ENCODE results near the gene UBE2J2. TPM values are rescaled to one million over a fixed set of nuclear protein-coding genes. Genes with fewer than 3 reads are reported as not detected.

The UBE2J2 gene
- total RNA-seq, 1 donor from 2014 or later: 56.5 TPM

DNA sequence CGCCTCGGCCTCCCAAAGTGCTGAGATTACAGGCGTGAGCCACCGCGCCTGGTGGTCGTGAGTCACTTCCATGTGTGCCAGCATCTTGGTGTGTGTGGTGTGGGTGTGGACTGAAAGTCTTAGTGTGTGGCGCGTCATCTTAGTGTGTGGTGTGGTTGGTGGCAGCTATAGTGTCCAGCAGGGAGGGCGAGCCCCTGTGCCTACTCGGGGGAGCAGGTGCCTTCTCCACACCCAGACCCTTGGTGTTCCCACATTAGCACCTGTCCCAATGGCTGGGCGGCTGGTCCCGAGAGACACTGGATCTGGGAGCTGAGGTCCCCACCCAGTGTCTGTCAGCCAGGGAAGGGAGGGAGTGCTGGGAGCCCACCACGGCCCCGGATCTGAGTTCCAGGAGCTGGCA is 9.3 kb upstream of the UBE2J2 start:
- no peak for DNase-seq (ENCODE audit: low spot score)

DNA sequence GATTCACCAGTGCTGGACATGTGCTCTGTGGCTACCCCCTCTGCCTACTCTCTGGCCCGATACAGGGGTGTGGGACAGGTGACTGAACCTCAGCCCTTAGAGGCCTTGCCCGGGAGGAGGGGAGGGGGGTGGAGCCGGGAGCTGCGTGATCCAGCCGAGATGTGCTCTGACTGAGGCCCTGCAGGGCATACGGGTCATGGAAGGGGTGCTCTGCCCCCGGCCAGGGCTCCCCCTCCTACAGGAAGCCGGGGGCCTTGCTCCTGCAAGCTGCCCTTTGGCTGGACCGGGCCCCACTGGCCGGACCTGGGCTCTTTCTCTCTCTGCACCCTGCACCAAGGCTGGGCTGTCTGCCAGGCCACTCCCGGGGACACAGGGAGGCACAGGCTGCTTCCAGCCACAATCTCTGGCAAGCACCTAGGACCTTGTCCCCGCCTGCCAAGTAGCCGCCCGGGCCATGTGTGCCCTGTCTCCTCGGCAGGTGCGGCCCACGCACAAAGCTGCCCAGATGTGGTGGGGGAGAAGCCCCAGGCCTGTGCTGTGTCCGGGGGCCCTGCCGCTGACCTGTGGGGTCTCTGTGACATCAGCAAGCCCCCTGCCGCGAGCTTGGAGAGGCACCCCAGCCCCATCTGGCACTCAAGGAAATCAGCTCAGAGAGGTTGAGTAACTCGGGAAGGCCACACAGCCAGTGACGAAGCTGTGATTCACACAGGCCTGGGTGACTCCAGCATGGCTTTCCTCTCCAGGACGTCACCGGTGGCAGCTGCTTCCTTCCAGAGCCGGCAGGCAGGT is 8.1 kb upstream of the UBE2J2 start:
- no peak for DNase-seq (ENCODE audit: low spot score)

DNA sequence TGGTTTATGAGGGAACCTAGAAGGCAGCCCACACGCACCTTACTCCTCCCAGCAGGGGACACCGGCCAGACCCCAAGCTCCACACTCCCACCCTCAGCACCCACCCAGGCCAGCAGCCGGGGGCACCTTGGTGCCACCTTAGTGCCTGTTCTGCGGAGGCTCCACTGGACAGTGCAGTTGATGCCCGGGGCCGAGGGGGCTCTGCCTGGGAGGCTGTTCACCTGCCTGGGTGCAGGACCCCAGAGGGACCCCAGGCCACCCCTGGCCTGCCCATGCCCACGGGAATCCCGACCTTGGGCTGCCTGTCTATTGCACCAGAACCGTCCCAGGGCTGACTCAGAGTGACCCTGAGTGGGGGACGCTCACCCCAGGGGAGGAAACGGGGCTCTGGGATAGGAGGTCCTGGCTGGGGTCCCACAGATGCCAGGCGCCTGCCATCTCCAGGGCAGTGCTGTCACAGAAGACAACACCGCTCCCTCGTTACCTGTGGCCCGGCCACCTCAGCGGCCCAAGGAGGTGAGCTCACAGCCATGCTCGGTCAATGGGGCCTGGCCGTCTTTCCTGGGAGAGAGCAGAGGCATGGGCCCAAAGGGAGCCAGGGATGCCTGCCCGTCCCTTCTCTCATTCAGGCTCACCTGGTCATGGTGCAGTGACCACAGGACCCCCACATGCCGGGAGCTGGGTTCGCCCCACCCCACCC is 7.3 kb upstream of the UBE2J2 start:
- no peak for DNase-seq (ENCODE audit: low spot score)

DNA sequence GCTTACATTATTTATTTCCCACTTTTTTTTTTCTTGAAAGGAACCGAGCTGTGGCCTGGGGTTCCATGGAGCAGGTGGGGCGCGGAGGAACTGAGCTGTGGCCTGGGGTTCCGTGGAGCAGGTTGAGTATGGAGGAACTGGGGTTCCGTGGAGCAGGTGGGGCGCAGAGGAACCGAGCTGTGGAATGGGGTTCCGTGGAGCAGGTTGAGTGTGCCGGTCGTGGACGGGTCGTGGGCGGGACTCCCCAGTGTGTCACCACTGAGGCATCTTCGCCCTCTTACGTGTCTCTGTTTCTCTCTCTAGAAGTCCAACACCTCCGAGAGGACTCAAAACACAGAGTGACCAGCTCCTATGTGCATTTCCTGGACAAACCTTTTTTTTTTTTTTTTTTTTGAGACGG is 5.4 kb upstream of the UBE2J2 start:
- no peak for DNase-seq (ENCODE audit: low spot score)

DNA sequence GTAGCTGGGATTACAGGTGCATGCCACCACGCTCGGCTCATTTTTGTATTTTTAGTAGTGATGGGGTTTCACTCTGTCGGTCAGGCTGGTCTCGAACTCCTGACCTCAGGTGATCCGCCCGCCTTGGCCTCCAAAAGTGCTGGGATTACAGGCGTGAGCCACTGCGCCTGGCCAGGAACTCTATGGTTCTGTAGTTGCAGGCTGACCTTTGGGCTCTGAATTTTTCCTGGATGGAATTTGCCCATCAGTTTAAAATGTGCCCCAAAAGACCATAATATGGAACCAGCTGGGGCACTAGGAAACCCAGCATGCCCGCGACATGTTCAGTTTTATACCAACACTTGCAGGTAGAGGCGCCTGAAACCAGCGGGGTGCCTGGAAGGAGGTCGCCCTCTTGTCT is 5.0 kb upstream of the UBE2J2 start:
- no peak for DNase-seq (ENCODE audit: low spot score)

DNA sequence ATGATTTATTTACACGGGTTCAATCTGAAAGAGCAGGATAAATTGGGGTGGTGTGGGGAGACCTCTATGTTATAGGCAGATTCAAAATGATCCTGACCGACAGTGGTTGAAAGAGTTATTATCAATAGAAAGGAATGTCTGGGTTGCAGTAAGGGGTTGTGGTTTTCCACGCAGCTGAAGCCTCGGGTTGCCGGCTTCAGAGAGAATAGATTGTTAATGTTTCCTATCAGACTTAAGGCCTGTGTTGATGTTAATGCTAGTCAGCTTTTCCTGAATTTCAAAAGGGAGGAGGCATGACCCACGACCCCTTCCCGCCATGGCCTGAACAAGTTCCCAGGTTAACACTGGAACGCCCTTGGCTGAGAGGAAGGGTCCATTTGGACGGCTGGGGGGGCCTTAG is 2.2 kb upstream of the UBE2J2 start:
- DNase-seq (ENCODE audit: low spot score): no peak

DNA sequence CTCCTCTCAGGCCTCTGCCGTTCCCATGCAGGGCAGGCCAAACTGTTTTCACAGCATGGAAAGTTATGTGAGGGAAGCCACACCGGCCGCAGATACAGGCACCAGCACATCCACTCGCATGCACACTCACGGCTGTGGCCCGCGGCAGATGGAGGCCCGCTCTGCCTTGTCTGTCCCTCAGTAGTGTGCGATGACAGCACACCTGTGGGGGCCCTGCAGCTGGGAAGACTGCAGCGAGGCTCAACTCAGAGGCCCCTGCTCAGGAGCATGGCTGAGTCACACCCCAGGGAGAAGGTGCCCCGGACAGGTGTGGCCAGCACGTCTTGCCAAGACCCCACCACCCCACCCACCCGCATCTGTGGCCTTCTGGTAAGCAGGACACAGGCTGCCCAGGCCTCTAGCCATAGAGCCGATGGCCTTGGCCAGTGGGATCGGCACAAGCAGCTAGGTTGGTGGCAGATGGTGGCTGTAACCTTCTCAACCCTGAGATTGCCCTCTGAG is 1.3 kb upstream of the UBE2J2 start:
- DNase-seq (ENCODE audit: low spot score): no peak

DNA sequence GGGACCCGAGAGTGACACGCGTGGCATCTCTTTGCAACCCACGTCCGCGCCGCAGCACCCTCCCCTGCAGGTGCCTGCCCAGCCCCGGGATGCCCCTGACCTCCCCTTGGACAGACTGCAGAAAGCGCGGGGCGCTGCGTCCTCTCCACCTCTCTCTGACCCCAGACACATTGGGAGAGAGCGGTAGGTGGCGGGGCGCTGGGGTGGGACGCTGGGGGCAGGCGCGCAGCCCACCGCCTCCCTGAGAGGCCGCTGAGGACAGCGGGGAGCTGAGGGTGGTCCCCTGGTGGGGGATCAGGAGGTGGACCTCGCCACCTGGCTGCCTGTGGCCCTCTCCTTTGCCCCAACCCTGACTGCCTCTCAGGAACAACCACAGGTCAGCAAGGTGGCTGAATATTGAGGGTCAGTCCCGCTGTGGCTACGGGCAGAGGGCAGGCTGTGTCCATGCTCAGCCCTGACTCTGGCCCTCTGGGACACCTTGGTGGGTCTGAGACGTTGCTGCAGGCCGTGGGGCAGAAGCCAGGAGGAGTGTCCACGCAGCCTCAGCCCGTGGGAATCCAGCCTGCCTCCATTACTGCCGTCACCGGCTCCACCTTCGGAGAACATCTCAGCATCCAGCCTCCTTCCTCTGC is 761 bp upstream of the UBE2J2 start:
- DNase-seq (ENCODE audit: low spot score): no peak

DNA sequence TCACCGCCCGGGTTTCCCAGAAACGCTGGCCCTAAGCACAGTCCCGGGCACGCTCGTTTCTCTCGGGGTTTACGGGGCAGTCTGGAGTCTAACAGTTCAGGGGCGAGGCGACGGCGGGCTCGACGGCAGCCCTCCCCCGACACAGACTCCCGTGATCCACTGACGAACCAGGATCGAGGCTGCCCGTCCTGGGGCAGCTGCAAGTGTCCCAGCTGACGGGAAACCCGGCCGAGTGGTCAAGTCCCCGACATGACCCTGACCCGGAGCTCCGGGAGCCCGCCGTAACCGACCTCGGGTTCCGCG is 494 bp downstream of the UBE2J2 start:
- no peak for DNase-seq (ENCODE audit: low spot score)

DNA sequence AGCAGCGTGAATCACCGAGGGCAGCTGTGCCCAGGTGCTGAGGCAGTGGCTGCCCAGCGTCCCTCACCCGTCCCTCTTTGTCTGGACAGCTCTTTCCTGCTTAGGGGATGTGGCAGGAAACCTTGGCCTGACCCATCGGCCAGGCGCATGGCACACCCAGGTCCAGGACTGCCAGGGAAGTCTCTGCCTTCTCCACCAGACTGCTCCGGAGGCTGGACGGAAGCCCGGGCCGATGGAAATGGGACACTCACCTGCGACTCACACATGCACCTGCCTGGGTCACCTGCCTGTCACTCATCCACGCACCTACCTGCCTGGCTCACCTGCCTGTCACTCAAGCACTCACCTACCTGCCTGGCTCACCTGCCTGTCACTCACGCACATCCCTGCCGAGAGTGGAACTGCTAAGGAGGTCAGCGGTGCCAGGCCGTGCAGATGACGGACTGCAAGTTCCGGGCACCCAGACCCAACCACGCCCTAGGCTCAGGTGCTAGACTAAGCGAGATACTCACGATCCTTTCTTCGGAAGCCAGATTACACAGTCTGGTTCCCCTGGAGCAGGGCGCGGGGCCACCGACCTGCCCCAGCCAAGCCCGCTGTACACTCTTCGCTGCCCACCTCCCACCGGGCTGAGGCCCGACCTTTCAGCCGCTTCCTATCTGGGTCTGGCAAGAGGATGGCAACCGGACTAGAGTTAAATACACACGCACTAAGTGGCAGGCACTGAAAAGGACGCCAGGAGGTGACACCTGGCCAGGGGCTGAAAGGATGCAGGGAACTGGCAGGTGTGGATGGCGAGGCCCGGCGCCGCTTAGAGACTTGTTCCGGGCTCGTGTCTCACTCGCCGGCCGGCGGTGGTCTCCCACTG is 1.1 kb downstream of the UBE2J2 start:
- no peak for DNase-seq (ENCODE audit: low spot score)

DNA sequence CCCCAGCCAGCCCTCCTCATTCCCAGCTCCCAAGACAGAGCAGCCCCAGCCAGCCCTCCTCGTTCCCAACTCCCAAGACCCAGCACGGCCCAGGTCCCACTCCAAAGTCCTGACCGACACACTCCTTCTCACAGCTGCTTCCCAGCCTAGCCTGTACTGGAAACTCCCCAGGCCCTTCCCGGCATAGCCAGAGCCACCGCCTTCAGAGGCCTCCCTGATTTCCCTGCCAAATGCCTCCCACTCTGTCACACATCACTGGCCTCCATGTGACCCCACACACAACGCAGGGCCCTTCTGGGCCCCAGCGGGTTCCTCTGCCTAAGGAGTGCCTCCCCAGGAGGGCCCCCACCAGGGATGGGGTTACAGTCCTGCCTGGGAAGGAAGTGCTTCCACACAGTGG is 2.8 kb downstream of the UBE2J2 start:
- DNase-seq (ENCODE audit: low spot score): no peak

DNA sequence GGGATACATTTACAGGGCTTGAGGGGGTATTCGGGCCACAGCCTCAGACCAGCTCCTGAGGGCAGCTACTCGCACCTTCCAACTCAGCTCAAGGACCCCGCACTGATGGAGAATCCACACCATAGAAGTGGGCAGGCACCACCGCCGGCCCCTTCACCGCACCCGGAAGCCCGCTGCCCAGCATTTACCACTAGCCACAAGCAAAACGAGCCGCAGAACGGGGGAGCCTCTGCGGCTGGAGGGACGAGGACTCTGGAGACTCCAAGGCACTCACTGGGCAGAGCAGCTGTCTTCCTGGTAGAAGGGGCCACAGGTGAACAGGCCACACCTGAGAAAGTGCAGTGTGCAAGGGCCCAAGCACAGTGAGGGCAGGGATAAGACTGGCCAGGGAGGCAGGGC is 5.4 kb downstream of the UBE2J2 start:
- DNase-seq (ENCODE audit: low spot score): no peak

DNA sequence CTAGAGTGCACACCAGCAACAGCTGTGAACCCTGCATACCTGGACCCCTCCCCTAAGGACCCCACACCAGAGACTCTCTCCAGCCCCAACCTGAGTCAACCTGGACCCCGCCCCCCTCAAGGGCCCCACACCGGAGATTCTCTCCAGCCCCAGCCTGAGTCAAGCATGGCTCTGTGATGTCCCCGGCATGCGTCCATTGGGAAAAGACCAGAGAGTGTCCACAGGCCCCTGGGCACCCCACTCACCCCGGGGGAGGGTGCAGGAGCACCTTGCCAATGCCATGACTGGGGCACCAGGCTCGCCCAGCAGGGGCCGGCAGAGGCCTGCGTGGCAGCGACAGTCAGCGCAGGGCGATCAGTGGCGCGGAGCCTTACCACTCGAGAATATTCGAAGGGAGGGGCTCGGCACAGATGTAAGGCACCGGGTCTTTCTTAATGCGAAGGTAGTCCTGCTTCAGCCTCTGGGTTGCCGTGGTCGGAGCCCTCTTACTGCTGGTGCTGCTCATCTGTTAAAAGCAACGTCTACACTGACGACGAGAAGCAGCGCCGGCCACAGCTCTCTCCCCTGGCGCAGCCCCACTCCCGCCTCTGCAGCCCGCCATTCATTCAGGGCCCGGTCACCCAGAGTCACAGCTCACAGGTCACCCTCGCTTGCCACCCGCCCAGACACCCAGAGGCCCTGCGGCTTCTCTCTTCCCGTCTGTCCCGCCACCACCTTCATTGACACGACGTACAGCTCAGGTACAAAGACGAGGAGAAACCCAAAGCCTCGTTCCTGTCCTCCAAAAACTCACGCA is 6.0 kb downstream of the UBE2J2 start:
- DNase-seq (ENCODE audit: low spot score): no peak

DNA sequence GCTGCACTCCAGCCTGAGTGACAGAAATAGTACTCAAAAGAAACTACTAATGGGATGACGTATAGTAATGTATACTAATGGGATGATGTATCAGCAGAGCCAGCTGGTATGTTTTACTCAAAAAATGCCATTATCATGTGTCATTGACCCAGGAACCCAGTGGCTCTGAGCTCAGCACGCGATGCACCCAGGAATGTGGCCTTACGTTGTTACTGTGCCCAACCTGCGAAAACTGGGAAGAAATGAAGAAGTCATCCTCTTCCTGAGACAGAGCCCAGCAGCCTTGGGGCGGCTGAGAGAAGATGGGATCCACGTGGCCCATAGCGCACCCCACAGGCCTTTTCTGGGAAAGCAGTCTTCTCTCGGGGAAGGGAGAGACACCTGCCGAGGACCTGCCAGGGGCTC is 8.8 kb downstream of the UBE2J2 start:
- DNase-seq (ENCODE audit: low spot score): no peak

DNA sequence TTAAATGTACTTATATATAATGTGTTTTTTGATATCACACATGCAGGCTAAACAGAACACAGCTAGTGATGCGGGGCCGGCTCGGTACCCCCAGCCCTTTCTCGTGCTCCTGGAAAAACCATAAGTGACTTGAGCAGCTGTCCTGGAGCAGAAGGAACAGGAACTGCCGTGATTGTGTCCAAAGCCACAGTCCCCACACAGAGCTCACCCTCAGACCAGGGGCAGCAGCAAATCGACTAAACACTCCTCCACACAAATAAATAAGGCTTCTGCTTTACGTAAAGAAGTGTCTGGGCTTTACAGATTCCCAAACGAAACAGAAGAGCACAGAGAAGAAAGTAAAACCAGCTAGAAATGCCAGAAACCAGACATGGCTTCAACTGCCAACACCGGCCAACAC is 9.6 kb downstream of the UBE2J2 start:
- DNase-seq (ENCODE audit: low spot score): no peak

DNA sequence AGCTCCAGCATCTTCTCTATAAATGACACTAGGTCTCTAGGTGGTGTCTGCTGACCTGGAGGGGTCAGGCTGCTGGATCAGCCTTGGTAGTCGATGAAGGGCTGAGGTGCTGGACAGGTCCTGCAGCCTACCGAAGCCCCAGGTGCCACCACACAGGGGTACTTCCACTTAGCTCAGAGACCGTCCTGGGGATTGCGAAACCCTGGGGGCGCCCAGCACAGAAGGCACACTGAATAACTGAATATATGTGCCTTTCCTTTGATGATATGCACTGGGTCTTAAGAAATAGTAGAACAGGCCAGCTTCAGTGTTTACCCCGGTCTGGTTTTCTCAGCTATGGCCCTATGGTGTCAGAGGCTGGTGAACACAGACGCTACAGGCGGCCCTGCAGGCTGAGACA is 10.9 kb downstream of the UBE2J2 start:
- no peak for DNase-seq (ENCODE audit: low spot score)

DNA sequence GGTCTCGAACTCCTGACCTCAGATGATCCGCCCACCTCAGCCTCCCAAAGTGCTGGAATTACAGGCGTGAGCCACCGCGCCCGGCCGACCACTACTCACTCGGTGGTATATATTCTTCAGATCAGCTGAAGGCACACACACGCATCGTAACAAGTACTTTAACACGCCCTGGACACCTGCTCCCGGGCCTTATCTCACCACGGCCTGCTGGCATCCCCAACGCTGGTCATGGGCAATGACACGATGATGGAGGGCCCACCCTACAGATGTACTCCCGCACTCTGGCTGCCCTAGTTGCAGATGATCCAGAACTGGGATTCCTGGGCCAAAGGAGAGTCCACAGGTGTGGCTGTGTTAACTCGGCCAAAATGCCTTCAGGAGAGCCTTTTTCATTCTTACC is 11.6 kb downstream of the UBE2J2 start:
- DNase-seq (ENCODE audit: low spot score): no peak

DNA sequence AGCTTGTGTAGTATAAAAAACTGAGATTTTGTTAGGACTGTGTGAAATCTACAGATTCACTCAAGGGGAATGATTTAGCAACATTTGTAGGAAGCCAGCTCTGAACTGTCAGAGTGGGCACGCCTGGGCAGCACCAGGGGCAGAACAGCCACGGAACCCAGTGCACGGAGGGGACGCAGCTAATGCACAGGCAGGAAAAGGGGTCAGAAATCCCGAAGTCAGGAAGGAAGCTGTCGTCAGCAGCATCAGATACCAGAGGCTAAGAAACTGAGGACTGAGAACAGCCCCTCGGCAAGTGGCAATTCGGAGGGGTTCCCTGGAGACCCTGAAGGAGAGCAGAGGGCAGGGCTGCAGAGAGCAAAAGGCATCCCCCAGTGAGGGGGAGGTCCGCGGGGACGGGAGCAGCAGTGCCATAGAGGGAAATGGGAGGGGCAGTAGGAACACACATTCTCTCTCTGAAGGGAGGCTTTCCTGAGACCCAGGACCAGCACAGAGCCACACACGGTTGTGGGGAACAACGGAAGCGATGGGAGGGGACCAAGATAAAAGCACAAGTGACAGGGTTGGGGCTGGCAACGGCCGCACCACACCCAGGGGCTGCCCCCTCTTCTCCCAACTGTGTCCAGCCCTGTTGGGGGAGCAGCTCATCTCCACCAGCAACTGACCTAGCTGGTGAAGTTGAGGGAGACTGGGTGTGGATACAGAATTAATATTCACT is 12.7 kb downstream of the UBE2J2 start:
- no peak for DNase-seq (ENCODE audit: low spot score)

DNA sequence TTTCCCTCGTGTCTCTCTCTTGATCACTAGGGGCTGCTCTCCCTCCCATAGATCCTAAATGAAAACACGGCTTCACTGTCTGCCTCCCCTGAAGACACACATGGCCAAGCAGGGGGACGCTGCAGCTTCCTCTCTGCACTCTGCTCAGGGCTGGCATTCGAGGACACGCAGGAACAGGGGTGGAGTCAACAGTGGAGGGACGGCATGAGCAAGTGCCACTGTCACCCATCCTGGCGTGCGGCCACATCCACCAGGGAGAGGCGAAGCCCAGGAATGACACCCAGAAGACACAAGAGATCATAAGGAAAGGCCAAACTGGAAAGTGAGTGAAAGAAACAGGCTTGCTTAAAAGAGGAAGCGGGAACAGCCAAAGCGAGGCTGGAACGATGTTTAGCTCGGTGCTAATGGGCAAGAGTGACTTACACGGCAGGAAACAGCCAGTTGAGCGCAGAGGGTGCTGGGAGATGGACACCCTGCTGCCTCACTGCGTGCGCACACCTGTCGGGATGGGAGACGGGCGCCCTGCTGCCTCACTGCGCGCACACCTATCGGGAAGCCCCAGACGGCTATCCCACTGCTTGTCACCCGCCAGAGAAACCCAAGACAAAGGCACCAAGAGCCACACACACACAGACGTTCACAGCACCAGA is 13.6 kb downstream of the UBE2J2 start:
- DNase-seq (ENCODE audit: low spot score): no peak

DNA sequence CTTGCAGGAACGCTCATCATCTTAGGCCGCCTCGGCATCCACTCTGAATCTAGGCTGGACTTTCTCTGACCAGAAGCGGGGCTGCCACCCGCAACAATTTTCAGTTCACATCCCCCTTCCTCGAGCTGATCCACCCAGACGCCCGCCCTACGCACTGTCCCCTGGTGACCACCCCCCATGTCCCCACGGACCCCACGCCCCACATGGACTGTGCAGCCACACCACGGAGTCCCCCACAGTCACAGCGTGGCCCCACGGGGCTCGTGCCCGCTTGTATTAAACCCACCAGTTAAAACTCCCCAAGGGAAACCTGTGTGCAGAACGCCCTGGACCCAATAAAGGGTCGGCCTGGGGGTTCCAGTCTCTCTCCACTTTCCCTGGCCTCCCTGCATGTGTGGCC is 14.1 kb downstream of the UBE2J2 start:
- no peak for DNase-seq (ENCODE audit: low spot score)
